ENCODE measurements around the gene PI16. TPM values are rescaled to one million over a fixed set of nuclear protein-coding genes. Genes with fewer than 3 reads are reported as not detected.

Gene PI16
- total RNA-seq, 1 donor from 2014 or later: 33.5 TPM

- H3K27me3 ChIP-seq: no peaks in the 10 kb centered on the region
- intact Hi-C loops (cut with DNase I): loop anchor here (5.0 to 10.0 kb wide), 2 partner anchors 63 to 355 kb away; no protein-coding TSS in a partner anchor
- no peak for TF ChIP-seq CTCF (IDR thresholded peaks at IDR 0.05)
- no peak overlapping the region for H3K4me3 ChIP-seq
- peaks cover 33 to 45% of the 10 kb centered on the region in 2 donors for H3K36me3 ChIP-seq
- no peak overlapping the region for H3K27ac ChIP-seq
- no peaks in the 10 kb centered on the region for H3K9me3 ChIP-seq
- DNase-seq (ENCODE audit: low spot score in 2 of 2): no peak
- peaks cover 6 to 32% of the 10 kb centered on the region in 2 donors for H3K4me1 ChIP-seq
Observed at GRCh38 chr6:36980129-36980528, 25.6 kb downstream of the PI16 start.

GRCh38 chr6:36980876-36981619 is 26.5 kb downstream of the PI16 start:
- no peak for TF ChIP-seq CTCF (IDR thresholded peaks at IDR 0.05)
- DNase-seq (ENCODE audit: low spot score in 2 of 2): no peak
- peaks cover 24 to 36% of the 10 kb centered on the region in 2 donors for H3K36me3 ChIP-seq
- intact Hi-C loops (cut with DNase I): loop anchor here (5.0 to 10.0 kb wide), 2 partner anchors 64 to 356 kb away; no protein-coding TSS in a partner anchor
- H3K4me3 ChIP-seq: no peak overlapping the region
- no peaks in the 10 kb centered on the region for H3K9me3 ChIP-seq
- no peaks in the 10 kb centered on the region for H3K27me3 ChIP-seq
- no peak overlapping the region for H3K27ac ChIP-seq
- peaks cover 6 to 32% of the 10 kb centered on the region in 2 donors for H3K4me1 ChIP-seq

- Histone ChIP-seq H3K36me3 (peaks cover 2 to 11% of the 10 kb centered on the region in 2 donors), H3K9me3 (no peaks in the 10 kb centered on the region), H3K27ac (no peak overlapping the region), H3K4me3 (peak overlapping the region; percentile 82 to 100), H3K27me3 (no peaks in the 10 kb centered on the region), H3K4me1 (peaks cover 11 to 40% of the 10 kb centered on the region in 2 donors)
- no peak for DNase-seq (ENCODE audit: low spot score in 2 of 2)
- TF ChIP-seq CTCF (IDR thresholded peaks at IDR 0.05): no peak
- intact Hi-C loops (cut with DNase I): loop anchor here (5.0 to 10.0 kb wide), 2 partner anchors 66 to 359 kb away; no protein-coding TSS in a partner anchor
Observed at GRCh38 chr6:36983538-36983937, 29.0 kb downstream of the PI16 start.

- Histone ChIP-seq H3K27ac (peak overlapping the region; percentile 97 to 99), H3K4me3 (peak overlapping the region; percentile 82 to 100), H3K4me1 (peaks cover 11 to 34% of the 10 kb centered on the region in 2 donors), H3K9me3 (no peaks in the 10 kb centered on the region), H3K36me3 (peaks cover 0 to 10% of the 10 kb centered on the region in 2 donors), H3K27me3 (no peaks in the 10 kb centered on the region)
- peak; percentile 27 to 83 for DNase-seq (ENCODE audit: low spot score in 2 of 2)
- no peak for TF ChIP-seq CTCF (IDR thresholded peaks at IDR 0.05)
- intact Hi-C loops (cut with DNase I): loop anchor here (5.0 to 10.0 kb wide), 3 partner anchors 67 to 360 kb away; no protein-coding TSS in a partner anchor
Observed at GRCh38 chr6:36984581-36985416, 30.3 kb downstream of the PI16 start.

- H3K27me3 ChIP-seq: no peaks in the 10 kb centered on the region
- peak overlapping the region; percentile 82 to 100 for H3K4me3 ChIP-seq
- H3K36me3 ChIP-seq: peaks cover 0 to 9% of the 10 kb centered on the region in 2 donors
- DNase-seq (ENCODE audit: low spot score in 2 of 2): no peak
- no peaks in the 10 kb centered on the region for H3K9me3 ChIP-seq
- intact Hi-C loops (cut with DNase I): loop anchor here (5.0 to 10.0 kb wide), 2 partner anchors 117 to 361 kb away; no protein-coding TSS in a partner anchor
- no peak for TF ChIP-seq CTCF (IDR thresholded peaks at IDR 0.05)
- H3K4me1 ChIP-seq: peaks cover 11 to 34% of the 10 kb centered on the region in 2 donors
- H3K27ac ChIP-seq: peak overlapping the region; percentile 97 to 99
Observed at GRCh38 chr6:36985417-36985807, 30.9 kb downstream of the PI16 start.

All from ascending aorta (tissue), 2 donors.